ENCODE measurements around the gene TANC1.

- TF ChIP-seq, protein P1, sequence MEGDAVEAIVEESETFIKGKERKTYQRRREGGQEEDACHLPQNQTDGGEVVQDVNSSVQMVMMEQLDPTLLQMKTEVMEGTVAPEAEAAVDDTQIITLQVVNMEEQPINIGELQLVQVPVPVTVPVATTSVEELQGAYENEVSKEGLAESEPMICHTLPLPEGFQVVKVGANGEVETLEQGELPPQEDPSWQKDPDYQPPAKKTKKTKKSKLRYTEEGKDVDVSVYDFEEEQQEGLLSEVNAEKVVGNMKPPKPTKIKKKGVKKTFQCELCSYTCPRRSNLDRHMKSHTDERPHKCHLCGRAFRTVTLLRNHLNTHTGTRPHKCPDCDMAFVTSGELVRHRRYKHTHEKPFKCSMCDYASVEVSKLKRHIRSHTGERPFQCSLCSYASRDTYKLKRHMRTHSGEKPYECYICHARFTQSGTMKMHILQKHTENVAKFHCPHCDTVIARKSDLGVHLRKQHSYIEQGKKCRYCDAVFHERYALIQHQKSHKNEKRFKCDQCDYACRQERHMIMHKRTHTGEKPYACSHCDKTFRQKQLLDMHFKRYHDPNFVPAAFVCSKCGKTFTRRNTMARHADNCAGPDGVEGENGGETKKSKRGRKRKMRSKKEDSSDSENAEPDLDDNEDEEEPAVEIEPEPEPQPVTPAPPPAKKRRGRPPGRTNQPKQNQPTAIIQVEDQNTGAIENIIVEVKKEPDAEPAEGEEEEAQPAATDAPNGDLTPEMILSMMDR (IDR thresholded peaks at IDR 0.05), result no peak
- TF ChIP-seq POLR2A (IDR thresholded peaks at IDR 0.05), result no peak
These were observed 117.9 kb downstream of the TANC1 start for GRCh38 chr2:159086342-159086741.

All from right lobe of liver (tissue), 4 donors.